Smooth muscle cell (in vitro differentiated cells): ENCODE results near the gene MED29. TPM values are rescaled to one million over a fixed set of nuclear protein-coding genes. Genes with fewer than 3 reads are reported as not detected.
A peak's percentile ranks its signal among the peaks of the same experiment; 100 is the strongest.

Source experiments
- DNase-seq: peaks from one replicate; lab custom pipeline; 2025; ENCODE audit not compliant: unreplicated experiment; lab: John Stamatoyannopoulos, UW
- H2AFZ ChIP-seq: fragments of 200-600 bp; sonication (generic); 2 replicates; pipeline ENCODE4 v1.6.0; 2016; ENCODE audit warnings: antibody characterized with exemption, low read depth, mild to moderate bottlenecking
- H3F3A ChIP-seq: fragments of 200-600 bp; sonication (generic); 2 replicates; pipeline ENCODE4 v1.6.0; 2017; ENCODE audit warnings: antibody characterized with exemption, low read depth
- H3K27ac ChIP-seq: fragments of 200-600 bp; sonication (generic); 2 replicates; pipeline ENCODE4 v1.5.1; 2016; ENCODE audit warnings: low read depth, mild to moderate bottlenecking
- H3K27me3 ChIP-seq: fragments of 200-600 bp; sonication (generic); 2 replicates; pipeline ENCODE4 v1.6.1; 2016; ENCODE audit warnings: low read depth, mild to moderate bottlenecking
- H3K36me3 ChIP-seq: fragments of 200-600 bp; sonication (generic); 2 replicates; pipeline ENCODE4 v1.5.1; 2016; ENCODE audit warnings: low read depth
- H3K4me1 ChIP-seq: fragments of 200-600 bp; sonication (generic); 2 replicates; pipeline ENCODE4 v1.5.1; 2016; ENCODE audit warnings: low read depth
- H3K4me2 ChIP-seq: fragments of 200-600 bp; sonication (generic); 2 replicates; pipeline ENCODE4 v1.6.0; 2016; ENCODE audit warnings: mild to moderate bottlenecking
- H3K4me3 ChIP-seq: fragments of 200-600 bp; sonication (generic); 2 replicates; pipeline ENCODE4 v1.5.1; 2016; ENCODE audit warnings: mild to moderate bottlenecking
- H3K79me2 ChIP-seq: fragments of 200-600 bp; sonication (generic); 2 replicates; pipeline ENCODE4 v1.6.0; 2016; ENCODE audit warnings: low read depth, mild to moderate bottlenecking
- H3K9ac ChIP-seq: fragments of 200-600 bp; sonication (generic); 2 replicates; pipeline ENCODE4 v1.6.0; 2016; ENCODE audit warnings: low read depth
- H3K9me3 ChIP-seq: fragments of 200-600 bp; sonication (generic); replicated peaks from 2 replicates; pipeline ENCODE4 v1.5.1; 2016; ENCODE audit warnings: low read depth
- H4K20me1 ChIP-seq: fragments of 200-600 bp; sonication (generic); 2 replicates; pipeline ENCODE4 v1.6.0; 2016; ENCODE audit warnings: low read depth
- CTCF ChIP-seq: fragments of 200-600 bp; sonication (generic); IDR thresholded peaks from 2 replicates; pipeline ENCODE4 v1.5.1; 2017; ENCODE audit warnings: borderline replicate concordance, mild to moderate bottlenecking, antibody characterized with exemption; ENCODE audit not compliant: insufficient read depth, poor library complexity, severe bottlenecking
- WGBS: methylation state at CpG from one replicate; pipeline ENCODE4 v1.1.7; 2016; ENCODE audit warnings: low lambda C conversion rate; 5-methylcytosine and 5-hydroxymethylcytosine counted together
- polyA plus RNA-seq: library from polyadenylated mRNA; unstranded; fragments of >200 nt; fragmentation: Nextera tagmentation; extraction: Ambion mirVana; gene quantifications from 2 replicates; pipeline ENCODE4 v1.2.1, GENCODE V29; 2016
- total RNA-seq: library from RNA; depleted of rRNA; stranded (reverse); fragments of >200 nt; gene quantifications from 2 replicates; pipeline ENCODE4 v1.2.3, GENCODE V29; 2014

Gene MED29
- total and polyA plus RNA-seq, 2 experiments from 2014 or later = 23.0 to 37.7 TPM

GRCh38 chr19:39400061-39400460, 8.9 kb downstream of the MED29 start:
- Histone ChIP-seq H3K27me3 (no peaks in the 10 kb centered on the region), H3K27ac (no peak overlapping the region), H3K9me3 (no peaks in the 10 kb centered on the region), H2AFZ (no peak overlapping the region), H3K4me3 (no peak overlapping the region), H4K20me1 (no peaks in the 10 kb centered on the region), H3K9ac (no peak overlapping the region), H3K36me3 (no peaks in the 10 kb centered on the region), H3K79me2 (no peaks in the 10 kb centered on the region), H3K4me1 (peaks cover 17% of the 10 kb centered on the region), H3F3A (peaks cover 33% of the 10 kb centered on the region), H3K4me2 (no peak overlapping the region)
- 97% methylated on average over 4 of the region's 4 CpGs for WGBS
- DNase-seq = no peak
- TF ChIP-seq CTCF = no peak

DNA sequence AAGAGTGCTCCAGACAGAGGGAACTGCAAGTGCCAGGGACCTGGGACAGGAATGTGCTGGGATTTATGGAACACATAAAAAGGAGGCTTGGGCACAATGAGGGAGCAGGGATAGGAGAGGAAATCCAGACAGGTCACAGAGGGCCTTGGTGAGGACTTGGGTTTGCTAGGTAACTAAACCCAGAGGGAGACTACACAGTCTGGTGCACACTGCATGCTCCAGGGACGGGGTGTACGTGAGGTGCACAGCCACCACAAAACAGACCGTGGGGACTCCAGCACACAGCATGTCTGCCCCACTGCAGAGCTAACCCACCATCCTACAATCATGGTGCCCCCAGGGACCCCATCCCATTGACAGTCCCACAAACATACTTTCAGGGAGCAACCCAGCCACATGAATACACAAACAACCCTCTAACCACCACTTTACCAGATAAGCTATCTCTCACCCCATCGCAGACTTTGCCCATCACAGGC, 9.9 kb downstream of the MED29 start:
- H3K9me3 ChIP-seq = no peaks in the 10 kb centered on the region
- peak overlapping the region; percentile 98 for H3K4me2 ChIP-seq
- H3K4me3 ChIP-seq = no peak overlapping the region
- no peak for DNase-seq
- H4K20me1 ChIP-seq = no peaks in the 10 kb centered on the region
- peak overlapping the region; percentile 99 for H3K9ac ChIP-seq
- H3K79me2 ChIP-seq = no peaks in the 10 kb centered on the region
- H3K36me3 ChIP-seq = no peaks in the 10 kb centered on the region
- peaks cover 17% of the 10 kb centered on the region for H3K4me1 ChIP-seq
- WGBS = 46% methylated on average over 4 of the region's 4 CpGs
- peaks cover 33% of the 10 kb centered on the region for H3F3A ChIP-seq
- no peaks in the 10 kb centered on the region for H3K27me3 ChIP-seq
- no peak for TF ChIP-seq CTCF
- H2AFZ ChIP-seq = no peak overlapping the region
- peak overlapping the region; percentile 100 for H3K27ac ChIP-seq

DNA sequence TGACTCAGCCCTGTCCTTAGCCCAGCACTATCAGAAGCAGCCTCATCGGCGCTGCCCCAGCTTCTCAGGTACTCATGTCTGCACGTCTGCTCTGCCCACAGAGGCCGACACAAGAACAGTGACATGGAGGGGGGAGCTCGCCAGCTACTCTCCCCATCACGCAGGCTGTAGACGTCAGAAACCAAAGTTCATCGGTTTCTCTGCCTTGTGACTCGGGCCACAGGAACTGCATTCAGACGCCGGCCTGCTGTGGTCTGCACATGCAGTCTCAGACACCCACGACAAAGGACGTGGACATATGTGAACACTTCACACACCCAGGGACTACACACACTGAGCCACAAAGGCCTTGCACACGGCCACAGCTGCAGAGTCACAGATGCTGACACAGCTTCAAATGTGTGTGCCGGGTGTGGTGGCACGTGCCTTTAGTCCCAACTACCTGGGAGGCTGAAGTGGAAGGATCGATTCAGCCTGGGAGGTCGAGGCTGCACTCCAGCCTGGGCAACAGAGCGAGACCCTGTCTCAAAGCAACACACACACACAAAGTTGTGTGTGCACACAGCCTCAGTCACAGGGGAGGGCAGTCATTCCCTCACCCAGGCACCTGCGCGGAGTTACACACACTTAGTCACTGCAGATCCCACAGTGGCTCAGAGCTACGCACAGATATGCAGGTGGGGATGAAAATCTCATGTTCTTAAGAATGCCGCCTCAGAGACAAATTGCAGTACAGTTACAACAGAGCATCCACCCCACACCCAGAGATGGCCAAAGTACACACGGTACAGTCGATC, 10.6 kb downstream of the MED29 start:
- Histone ChIP-seq H3K9me3 (no peaks in the 10 kb centered on the region), H3K4me1 (peaks cover 17% of the 10 kb centered on the region), H3K4me2 (peak overlapping the region; percentile 98), H2AFZ (no peak overlapping the region), H3K9ac (peak overlapping the region; percentile 99), H3K36me3 (no peaks in the 10 kb centered on the region), H4K20me1 (peaks cover under 1% of the 10 kb centered on the region), H3K27ac (peak overlapping the region; percentile 100), H3F3A (peaks cover 33% of the 10 kb centered on the region), H3K27me3 (no peaks in the 10 kb centered on the region), H3K79me2 (no peaks in the 10 kb centered on the region), H3K4me3 (peak overlapping the region; percentile 62)
- no peak for DNase-seq
- no peak for TF ChIP-seq CTCF
- 31% methylated on average over 25 of the region's 25 CpGs for WGBS
